AG10803 (cell line): ENCODE measurements around the gene FAT1.

Experiments used
- DNase-seq: peaks from one replicate; pipeline ENCODE4 v3.0.0; 2010; ENCODE audit warnings: low read depth
- H3K4me3 ChIP-seq: 2 replicates; pipeline ENCODE4 v1.5.1; 2011; ENCODE audit warnings: mild to moderate bottlenecking, low read length, control low read depth
- TF ChIP-seq, protein P1 (sequence below): conservative IDR thresholded peaks from 2 replicates; pipeline ENCODE4 v1.5.1; 2011; ENCODE audit warnings: mild to moderate bottlenecking, low read length, control low read depth, inconsistent platforms

FAT1 gene

DNA sequence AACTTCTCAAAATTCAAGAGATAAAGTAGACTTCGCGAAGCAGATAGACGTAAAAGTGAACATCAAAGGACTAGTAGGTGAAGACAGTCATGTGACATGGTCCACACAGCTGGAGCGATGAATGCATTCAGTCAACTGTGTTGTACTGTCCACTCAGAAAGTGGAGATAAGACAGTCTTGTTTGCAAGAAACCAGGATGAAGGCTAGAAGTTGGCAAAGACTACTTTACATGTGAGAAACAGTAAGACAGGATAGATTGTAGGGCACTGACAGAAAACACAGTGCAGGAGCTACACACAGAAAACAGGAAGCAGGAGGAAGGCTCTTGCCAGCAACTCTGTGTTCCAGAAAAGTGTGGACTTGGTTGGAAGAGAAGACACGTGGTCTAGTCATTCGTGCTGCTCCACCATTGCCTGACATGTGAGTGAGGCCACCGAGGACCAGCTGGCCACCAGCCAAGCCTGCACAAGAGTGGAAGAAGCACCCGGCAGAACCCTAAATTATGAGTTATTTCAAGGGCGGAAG, 78.9 kb downstream of the FAT1 start:
- no peak for DNase-seq
- no peak overlapping the region for H3K4me3 ChIP-seq
- TF ChIP-seq, protein P1, sequence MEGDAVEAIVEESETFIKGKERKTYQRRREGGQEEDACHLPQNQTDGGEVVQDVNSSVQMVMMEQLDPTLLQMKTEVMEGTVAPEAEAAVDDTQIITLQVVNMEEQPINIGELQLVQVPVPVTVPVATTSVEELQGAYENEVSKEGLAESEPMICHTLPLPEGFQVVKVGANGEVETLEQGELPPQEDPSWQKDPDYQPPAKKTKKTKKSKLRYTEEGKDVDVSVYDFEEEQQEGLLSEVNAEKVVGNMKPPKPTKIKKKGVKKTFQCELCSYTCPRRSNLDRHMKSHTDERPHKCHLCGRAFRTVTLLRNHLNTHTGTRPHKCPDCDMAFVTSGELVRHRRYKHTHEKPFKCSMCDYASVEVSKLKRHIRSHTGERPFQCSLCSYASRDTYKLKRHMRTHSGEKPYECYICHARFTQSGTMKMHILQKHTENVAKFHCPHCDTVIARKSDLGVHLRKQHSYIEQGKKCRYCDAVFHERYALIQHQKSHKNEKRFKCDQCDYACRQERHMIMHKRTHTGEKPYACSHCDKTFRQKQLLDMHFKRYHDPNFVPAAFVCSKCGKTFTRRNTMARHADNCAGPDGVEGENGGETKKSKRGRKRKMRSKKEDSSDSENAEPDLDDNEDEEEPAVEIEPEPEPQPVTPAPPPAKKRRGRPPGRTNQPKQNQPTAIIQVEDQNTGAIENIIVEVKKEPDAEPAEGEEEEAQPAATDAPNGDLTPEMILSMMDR, result no peak

DNA sequence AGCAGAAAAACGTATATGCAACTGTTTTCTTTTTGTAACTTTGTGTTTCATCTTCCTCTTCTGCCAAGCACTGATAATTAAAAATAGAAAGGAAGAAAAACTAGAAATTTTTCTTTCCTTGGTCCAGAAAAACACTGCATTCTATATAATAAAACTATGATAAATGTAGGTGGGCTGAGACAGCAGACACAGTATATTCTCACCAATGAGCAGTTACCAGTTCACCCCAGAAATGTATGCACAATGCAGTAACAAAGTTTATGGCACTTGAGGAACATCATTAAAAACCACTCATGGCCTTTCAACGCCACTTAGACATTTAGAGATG, 79.4 kb downstream of the FAT1 start:
- no peak for DNase-seq
- TF ChIP-seq, protein P1, result no peak
- no peak overlapping the region for H3K4me3 ChIP-seq

DNA sequence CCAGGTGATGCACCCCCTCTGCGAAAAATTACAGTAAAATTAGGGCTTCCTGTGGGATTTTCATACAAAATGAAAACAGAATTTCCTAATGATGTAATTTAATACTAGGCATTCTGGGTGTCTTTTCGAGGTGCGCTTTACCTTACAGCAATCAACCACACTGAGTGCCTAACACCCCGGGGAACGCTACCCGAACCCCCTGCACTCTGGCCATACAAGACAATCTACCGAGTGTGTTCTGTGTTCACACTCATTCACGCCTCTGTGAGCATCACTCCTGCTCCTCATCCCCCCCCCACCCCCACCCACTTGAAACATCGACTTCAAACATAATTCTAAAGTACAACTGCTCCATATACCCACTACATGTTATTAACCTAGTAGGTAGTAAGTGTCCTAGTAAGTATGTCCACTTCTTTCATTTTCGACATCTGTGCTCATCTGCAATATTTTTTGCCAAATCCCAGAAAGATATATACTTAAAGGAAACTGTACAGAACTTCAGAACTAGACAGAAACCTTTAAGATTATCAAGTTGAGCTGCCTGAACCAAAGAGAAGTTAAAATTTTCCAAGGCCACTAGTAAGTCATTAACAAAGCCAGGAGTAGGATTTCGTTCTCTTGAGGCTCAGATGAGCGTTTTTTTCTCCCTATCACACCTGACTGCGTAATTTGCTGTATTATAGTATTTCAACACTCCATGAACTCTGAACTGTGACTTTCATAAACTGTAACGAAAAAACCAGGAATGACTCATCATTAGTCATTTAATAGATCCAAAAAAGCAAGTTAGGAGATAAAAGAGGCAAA, 80.0 kb downstream of the FAT1 start:
- TF ChIP-seq, protein P1, result no peak
- DNase-seq, result peak; percentile 30
- H3K4me3 ChIP-seq, result no peak overlapping the region

DNA sequence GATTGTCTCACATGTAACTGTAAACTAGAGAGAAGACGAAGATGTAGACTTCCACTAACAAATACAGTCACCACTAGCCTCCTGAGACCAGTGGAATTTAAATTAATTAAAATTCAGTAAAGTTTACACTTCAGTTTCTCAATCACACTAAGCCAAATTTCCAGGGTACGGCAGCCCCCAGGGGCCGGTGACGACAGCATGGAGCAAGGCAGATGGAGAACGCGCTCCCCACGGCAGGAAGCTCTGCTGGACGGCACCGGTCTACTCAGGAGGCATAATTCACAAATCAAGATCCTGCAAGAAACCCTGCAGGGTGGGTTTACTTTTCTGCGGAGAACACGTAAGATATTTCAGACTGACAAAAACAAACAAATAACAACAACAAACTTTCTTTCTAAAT, 80.7 kb downstream of the FAT1 start:
- no peak overlapping the region for H3K4me3 ChIP-seq
- no peak for DNase-seq
- TF ChIP-seq, protein P1, result no peak

DNA sequence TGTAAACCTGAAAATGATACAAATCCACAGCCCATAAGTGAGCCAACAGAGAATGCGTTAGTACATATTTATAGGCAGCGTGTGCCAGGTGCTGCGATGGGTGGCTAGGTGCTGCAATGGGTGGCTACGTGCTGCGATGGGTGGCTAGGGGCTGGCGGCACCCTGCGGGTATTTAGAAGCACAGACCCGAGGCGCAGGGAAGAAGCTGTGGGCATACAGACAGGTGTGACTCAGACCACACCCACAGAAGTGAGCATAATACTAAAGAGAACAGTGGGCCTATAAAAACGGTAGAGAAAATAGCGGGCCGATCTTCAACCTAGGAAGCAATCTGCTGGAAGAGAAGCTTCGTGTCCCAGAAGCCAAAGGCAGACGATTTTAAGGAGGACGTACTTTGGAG, 81.1 kb downstream of the FAT1 start:
- TF ChIP-seq, protein P1, result no peak
- DNase-seq, result no peak
- no peak overlapping the region for H3K4me3 ChIP-seq

DNA sequence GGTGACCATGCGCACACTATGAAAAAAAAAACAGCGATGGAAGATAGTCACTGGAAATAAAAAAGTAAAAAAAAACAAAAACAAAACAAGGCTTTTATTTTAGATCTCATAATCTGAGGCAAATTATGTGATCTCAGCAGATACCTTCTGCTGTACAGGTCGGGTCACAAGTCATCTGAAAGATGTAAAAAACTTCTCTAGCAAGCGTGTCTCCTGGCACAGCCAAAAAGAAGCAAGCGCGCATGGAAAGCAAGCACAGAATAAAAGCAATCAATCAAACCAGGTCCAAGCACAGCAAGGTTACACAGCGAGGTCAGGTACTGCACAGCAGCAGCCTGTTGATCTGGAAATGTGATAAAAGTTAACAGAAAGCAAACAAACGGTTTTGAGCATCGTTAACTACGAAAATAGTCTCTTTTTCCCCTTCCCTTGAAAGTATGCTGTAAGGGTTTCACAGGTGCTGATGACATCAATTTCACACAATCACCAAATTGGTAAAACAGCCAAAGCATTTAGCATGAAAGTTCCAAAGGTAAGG, 89.0 kb downstream of the FAT1 start:
- TF ChIP-seq, protein P1, result no peak
- DNase-seq, result no peak

DNA sequence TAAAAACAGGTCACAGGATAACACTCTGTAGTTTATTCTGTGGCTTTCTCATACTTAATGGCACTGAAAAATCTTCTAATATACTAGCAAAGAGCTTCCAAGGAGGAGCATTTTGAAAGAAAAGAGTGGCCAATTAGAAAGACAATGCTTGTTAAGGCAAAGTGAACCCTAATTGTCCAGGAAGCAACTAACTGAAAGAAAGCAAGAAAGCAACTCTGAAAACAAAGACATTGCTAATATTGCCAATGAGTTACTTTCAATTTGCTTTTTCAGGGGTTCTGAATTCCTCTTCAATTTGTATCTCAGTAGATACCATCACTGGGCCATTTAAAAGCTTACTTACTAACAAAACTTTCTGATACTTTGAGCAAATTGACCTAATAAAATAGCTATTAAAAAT, 89.8 kb downstream of the FAT1 start:
- TF ChIP-seq, protein P1, result no peak
- DNase-seq, result no peak
- H3K4me3 ChIP-seq, result no peak overlapping the region

More for the DNA sequence above, 89.0 kb downstream of the FAT1 start:
- no peak overlapping the region for H3K4me3 ChIP-seq
